ENCODE results near the gene TMEM203.
A peak's percentile ranks its signal among the peaks of the same experiment; 100 is the strongest.

Gene TMEM203

GRCh38 chr9:137178939-137179630 lies 26.4 kb downstream of the TMEM203 start:
- DNase-seq (ENCODE audit: low spot score) = no peak

- DNase-seq (ENCODE audit: low spot score) = no peak
These were observed 27.1 kb downstream of the TMEM203 start for GRCh38 chr9:137178201-137178938.

DNA sequence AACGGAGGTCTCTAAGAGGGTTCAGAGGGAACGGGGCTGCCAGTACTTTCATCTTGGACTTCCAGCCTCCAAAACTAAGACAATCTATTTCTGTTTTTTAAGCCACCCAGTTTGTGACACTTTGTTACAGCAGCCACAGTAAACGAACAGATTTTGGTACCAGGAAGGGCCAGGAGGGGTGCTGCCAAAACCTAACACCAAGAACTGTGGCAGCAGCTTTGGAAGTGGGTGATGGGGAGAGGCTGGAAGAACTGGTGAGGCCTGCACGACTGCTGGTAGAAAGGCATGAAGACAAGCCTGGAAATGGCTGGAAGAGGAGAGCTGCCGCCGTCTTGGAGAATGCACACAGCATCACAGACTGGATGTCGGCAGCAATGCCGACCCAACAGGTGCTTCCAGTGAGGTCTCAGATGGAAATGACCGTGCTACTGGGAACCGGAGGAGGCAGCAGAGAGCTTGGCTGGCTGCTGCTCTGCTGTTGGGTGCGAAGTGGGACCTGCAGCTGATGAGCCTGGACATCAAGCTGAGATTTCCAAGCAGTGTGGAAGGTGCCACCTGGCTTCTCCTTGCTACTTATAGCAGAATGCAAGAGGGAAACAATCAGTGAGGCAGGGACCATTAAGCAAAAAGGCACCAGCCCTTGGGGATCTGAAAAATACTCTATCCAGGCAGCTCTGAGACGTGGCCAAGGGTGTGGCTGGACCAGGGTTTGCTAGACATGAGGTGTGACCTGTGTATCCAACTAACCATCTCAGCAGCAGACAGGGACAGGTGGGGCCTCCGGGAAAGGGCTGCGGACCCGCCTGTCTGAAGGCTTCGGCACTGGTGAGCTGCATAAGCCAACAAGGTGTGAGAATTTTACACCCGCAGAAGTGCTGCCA lies 28.9 kb downstream of the TMEM203 start:
- DNase-seq (ENCODE audit: low spot score) = peak; percentile 56

GRCh38 chr9:137175345-137175961 lies 30.0 kb downstream of the TMEM203 start:
- no peak for DNase-seq (ENCODE audit: low spot score)

- DNase-seq (ENCODE audit: low spot score) = no peak
These were observed 30.6 kb downstream of the TMEM203 start for GRCh38 chr9:137174722-137175293.

DNA sequence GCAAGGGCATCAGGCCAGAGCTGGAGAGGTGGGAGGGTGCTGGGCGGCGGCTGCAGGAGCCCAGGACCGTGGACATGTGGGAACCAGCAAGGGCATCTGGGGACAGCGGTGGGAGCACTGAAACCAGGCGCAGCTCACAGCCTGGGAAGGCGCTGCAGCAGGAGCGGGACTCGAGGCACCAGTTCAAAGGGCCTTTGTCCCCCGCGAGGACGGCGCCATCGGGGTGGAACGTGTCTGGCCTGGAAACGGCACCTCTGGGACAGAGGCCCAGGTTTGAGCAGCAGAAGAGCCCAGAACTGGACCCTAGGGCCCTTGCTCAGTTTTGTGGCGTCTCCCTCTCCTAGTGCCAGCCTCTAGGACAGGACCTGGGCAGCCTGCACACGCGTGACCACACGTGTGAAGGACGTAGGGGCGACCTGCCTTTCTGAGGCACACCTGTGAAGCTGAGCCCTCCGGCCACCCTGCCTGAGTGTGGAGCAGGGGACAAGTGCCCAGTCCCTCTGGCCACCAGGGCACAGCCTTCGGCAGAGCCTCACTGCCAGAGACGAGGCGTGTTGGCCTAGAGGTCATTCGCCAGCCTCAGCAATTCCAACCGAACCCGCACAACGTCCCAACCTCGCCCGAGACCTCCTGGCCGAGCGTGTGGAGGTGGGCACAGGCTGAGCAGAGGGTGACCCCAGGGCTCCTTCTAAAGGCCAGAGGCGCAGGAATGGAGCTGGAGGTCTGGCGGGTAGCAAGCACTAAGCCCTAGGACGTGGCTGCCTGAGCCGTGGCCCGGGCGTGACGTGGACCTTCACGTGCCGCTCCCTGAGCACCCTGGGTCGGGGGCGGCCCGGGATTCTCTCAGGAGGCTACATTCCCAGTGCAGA lies 31.4 kb downstream of the TMEM203 start:
- DNase-seq (ENCODE audit: low spot score) = no peak

DNA sequence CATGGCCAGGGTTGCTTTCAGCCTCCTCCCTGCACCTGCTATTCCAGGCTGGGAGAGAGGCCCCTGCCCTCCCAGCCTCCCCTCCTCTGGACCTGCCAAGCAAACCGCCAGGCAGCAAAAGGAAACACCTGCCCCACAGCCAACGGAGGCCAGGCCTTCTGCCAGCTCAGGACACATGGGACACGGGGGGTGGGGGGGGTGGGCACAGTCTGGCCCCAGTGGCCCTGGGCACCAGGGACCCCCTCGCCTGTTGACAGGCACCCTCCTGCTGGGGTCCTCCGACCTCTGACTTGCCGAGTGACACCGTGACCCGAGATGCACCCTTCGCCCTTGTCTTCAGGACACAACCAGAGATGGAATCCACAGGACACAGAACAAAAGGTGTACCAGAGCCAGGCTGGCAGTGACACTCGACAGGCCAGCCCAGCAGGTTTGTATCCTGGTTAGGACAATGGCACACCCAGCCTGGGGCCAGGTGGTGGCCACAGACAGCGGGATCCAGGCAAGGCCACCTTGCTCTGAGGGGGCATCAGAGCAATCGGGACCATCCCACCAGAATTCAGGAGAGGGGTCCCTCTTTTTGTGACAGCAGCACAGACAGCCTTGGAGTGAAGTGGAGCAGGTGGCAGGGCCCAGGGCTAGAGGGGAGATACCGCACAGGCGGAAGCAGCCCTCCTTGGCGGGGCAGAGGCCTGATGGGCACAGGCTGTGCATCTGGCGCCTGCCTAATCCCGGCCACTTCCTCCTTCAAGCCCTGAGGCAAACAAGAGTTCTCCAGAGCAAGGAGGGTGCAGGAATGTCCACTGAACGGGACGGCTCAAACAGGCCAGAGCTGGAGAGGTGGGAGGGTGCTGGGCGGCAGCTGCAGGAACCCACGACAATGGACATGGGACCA lies 32.3 kb downstream of the TMEM203 start:
- DNase-seq (ENCODE audit: low spot score) = no peak

DNA sequence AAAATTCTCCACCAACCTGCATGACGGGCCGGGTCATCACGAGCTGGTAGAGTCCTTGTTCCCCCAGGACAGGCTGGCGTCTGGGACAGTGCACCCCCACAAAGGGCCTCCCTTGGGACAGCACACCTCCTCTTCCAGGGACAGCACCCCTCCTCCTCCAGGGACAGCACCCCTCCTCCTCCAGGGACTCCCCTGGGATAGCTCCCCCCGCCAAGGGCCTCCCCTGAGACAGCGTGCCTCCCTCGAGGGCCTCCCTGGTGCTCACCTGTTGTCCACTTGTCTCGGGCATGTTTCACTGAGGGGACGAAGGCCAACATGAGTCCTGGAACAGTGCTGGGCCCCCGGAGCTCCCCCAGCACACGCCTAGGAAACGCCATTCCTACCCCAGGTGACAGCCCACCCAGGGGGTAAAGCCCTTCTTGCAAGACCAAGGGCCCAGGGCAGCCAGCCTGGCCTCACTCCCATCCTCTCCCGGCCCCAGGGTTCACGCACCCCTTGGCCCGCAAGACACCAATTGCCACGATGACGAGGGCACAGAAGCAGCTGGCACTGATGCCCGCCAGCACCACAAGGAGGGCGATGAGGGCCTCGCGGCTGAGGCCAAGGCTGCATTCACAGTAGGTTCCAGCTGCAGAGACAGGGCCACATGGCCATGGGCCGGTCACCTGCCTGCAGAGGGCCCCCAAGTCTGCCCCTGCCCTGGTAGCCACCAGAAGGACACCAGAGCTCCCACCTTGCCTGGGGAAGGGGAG lies 34.1 kb downstream of the TMEM203 start:
- DNase-seq (ENCODE audit: low spot score) = no peak

- DNase-seq (ENCODE audit: low spot score) = no peak
These were observed 34.8 kb downstream of the TMEM203 start for GRCh38 chr9:137170486-137171148.

DNA sequence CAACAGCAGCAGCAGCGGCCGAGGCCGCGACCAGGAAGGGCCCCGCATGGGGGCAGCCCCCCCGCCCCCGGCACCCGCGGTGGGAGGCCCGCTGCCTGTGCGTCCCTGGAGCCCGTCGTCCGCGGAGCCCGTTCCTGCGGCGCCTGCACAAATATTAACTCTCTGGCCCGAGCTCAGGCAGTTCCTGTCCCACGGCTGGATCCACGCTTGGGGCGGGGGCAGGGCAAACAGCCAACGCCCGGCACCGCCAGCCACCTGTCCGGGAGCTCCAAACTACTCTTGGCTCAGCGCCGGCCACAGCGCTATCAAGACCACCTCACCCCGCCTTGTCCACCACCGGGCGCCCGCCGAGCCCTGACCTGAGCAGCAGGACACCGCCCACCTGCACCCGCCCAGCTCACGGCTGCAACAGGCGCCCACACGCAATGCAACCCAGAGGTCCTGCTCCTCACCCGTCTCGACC lies 35.5 kb downstream of the TMEM203 start, which contains the start of gene LRRC26:
Gene LRRC26, minus strand, starts transcription at position 156 of the 463 bp plus-strand sequence. Its CDS starts 108 bp downstream, at position 48.
- DNase-seq (ENCODE audit: low spot score) = no peak

DNA sequence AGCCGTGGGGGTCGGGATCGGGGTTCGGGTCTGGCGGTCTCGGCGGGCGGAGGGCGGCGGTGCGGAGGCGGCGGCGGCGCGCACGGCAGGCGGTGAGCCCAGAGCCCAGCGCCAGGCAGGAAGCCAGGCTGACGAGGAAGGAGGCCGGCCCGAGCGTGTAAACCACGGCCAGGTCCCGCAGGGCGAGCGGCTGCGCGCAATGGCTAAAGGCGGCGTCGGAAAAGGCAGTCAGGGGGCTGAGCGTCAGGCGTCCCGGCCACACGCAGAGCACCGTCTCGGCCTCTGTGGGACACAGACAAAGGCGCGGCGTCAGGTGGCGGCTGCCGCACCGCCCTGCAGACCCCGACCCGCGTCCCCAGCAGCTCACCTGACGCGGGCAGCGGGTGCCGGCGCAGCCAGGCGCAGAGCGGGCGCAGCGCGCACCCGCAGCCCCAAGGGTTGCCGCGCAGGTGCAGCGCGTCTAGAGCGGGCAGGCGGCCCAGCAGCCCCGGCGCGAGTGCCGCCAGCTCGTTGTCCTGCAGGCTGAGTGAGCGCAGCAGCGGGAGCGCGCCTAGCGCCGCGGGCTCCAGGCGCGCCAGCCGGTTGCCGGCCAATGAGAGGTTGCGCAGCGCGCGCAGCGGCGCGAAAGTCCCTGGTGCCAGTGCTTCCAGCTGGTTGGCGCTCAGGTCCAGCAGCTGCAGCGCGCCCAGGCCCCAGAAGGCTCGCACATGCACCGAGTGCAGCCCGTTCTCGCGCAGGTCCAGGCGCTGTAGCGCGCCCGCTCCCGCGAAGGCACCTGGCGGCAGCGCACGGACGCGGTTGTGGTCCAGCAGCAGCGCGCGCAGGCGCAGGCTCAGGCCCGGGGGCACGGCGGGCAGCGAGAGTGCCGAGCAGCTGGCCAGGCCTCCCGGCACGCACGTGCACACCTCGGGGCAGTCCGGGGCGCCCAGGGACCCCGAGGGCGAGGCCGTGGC lies 36.3 kb downstream of the TMEM203 start:
- peak; percentile 48 for DNase-seq (ENCODE audit: low spot score)

GRCh38 chr9:137168573-137168903 lies 36.9 kb downstream of the TMEM203 start:
- DNase-seq (ENCODE audit: low spot score) = no peak

DNA sequence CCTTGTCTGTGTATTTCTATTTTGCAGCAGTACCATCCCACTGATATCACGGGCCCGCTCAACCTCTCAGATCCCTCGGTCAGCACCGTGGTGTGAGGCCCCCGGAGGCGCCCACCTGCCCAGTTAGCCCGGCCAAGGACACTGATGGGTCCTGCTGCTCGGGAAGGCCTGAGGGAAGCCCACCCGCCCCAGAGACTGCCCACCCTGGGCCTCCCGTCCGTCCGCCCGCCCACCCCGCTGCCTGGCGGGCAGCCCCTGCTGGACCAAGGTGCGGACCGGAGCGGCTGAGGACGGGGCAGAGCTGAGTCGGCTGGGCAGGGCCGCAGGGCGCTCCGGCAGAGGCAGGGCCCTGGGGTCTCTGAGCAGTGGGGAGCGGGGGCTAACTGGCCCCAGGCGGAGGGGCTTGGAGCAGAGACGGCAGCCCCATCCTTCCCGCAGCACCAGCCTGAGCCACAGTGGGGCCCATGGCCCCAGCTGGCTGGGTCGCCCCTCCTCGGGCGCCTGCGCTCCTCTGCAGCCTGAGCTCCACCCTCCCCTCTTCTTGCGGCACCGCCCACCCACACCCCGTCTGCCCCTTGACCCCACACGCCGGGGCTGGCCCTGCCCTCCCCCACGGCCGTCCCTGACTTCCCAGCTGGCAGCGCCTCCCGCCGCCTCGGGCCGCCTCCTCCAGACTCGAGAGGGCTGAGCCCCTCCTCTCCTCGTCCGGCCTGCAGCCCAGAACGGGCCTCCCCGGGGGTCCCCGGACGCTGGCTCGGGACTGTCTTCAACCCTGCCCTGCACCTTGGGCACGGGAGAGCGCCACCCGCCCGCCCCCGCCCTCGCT lies 37.5 kb downstream of the TMEM203 start:
- no peak for DNase-seq (ENCODE audit: low spot score)

DNA sequence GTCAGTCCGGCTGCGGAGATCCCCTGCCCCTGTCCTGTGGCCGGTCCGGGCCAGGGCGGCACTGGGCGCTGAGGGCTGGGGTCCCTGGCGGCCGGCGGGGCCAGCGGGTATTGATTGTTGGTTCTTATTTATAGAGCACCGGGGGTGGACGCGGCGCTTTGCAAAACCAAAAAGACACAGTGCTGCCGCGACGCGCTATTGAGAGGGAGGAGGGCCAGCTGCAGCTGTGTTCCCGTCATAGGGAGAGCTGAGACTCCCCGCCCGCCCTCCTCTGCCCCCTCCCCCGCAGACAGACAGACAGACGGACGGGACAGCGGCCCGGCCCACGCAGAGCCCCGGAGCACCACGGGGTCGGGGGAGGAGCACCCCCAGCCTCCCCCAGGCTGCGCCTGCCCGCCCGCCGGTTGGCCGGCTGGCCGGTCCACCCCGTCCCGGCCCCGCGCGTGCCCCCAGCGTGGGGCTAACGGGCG lies 38.1 kb downstream of the TMEM203 start:
- DNase-seq (ENCODE audit: low spot score) = no peak

GRCh38 chr9:137166380-137167229 lies 38.8 kb downstream of the TMEM203 start:
- no peak for DNase-seq (ENCODE audit: low spot score)

Data from germinal center (tissue), 1 donor.